ENCODE data around the gene C2CD4C. TPM values are rescaled to one million over a fixed set of nuclear protein-coding genes. Genes with fewer than 3 reads are reported as not detected.

Gene C2CD4C
- polyA plus RNA-seq, 3 donors = not detected

DNA sequence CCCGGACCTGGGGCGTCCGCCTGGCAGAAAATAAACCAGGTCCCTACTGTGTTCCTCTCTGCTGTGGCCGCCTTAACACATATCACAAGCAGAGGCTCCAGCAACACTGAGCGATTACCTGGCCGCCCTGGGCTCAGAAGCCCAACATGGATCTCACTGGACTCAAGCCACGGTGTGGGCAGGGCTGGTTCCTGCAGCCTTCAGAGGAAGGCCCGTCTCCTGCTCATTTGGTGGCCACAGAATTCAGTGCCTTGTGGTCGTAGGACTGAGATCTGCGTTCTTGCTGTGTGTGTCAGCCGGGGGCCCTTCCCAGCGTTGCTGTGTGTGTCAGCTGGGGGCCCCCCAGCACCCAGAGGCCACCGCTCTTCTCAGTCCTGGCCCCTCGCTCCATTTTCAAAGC is 30.2 kb downstream of the C2CD4C start:
- 90% methylated on average over 11 of the region's 14 CpGs for WGBS (ENCODE audit: insufficient coverage)
- H3K27ac Mint-ChIP-seq = no peak overlapping the region
- Histone ChIP-seq H3K27ac (ENCODE audit: low read depth in 1 of 2, low read length in 2 of 2) (no peak overlapping the region), H3K9me3 (replicated peaks in 1 of 2; ENCODE audit: control insufficient read depth in 1 of 2, insufficient read depth in 1 of 2, low read length in 2 of 2) (peaks cover 0 to 2% of the 10 kb centered on the region in 2 donors), H4K20me1 (ENCODE audit: insufficient read depth, low read length) (no peaks in the 10 kb centered on the region), H2AFZ (ENCODE audit: insufficient read depth, low read depth, low read length, poor library complexity, severe bottlenecking) (no peak overlapping the region), H3K4me2 (replicated peaks; ENCODE audit: extremely low read depth, low read length, poor library complexity, severe bottlenecking) (no peak overlapping the region), H3K9ac (ENCODE audit: insufficient read depth, low read length, poor library complexity, severe bottlenecking) (no peak overlapping the region), H3K36me3 (replicated peaks in 1 of 2; ENCODE audit: control insufficient read depth in 1 of 2, insufficient read depth in 2 of 2, low read length in 2 of 2) (no peaks in the 10 kb centered on the region), H3K4me1 (ENCODE audit: control insufficient read depth in 1 of 2, insufficient read depth in 2 of 2, low read length in 2 of 2) (no peaks in the 10 kb centered on the region), H3K27me3 (ENCODE audit: control insufficient read depth in 2 of 2, insufficient read depth in 2 of 2, low read length in 2 of 2) (peaks cover 0 to 13% of the 10 kb centered on the region in 2 donors), H3K4me3 (replicated peaks in 1 of 3; ENCODE audit: low read depth in 2 of 3, low read length in 3 of 3) (no peak overlapping the region), H3K79me2 (ENCODE audit: insufficient read depth, low read length) (no peaks in the 10 kb centered on the region)
- H3K27me3 Mint-ChIP-seq (ENCODE audit: low read depth in 3 of 3) = peaks cover 16 to 28% (median 20%) of the 10 kb centered on the region in 3 donors
- DNase-seq = no peak
- peaks cover 0 to 3% (median 0%) of the 10 kb centered on the region in 7 donors for H3K9me3 Mint-ChIP-seq
- no peaks in the 10 kb centered on the region for H3K4me1 Mint-ChIP-seq
- H3K4me3 Mint-ChIP-seq = no peak overlapping the region
- intact Hi-C loops (cut with micrococcal nuclease) = no loop called here
- H3K36me3 Mint-ChIP-seq = no peaks in the 10 kb centered on the region
- TF ChIP-seq, protein P1, sequence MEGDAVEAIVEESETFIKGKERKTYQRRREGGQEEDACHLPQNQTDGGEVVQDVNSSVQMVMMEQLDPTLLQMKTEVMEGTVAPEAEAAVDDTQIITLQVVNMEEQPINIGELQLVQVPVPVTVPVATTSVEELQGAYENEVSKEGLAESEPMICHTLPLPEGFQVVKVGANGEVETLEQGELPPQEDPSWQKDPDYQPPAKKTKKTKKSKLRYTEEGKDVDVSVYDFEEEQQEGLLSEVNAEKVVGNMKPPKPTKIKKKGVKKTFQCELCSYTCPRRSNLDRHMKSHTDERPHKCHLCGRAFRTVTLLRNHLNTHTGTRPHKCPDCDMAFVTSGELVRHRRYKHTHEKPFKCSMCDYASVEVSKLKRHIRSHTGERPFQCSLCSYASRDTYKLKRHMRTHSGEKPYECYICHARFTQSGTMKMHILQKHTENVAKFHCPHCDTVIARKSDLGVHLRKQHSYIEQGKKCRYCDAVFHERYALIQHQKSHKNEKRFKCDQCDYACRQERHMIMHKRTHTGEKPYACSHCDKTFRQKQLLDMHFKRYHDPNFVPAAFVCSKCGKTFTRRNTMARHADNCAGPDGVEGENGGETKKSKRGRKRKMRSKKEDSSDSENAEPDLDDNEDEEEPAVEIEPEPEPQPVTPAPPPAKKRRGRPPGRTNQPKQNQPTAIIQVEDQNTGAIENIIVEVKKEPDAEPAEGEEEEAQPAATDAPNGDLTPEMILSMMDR (IDR thresholded peaks at IDR 0.05) = no peak

DNA sequence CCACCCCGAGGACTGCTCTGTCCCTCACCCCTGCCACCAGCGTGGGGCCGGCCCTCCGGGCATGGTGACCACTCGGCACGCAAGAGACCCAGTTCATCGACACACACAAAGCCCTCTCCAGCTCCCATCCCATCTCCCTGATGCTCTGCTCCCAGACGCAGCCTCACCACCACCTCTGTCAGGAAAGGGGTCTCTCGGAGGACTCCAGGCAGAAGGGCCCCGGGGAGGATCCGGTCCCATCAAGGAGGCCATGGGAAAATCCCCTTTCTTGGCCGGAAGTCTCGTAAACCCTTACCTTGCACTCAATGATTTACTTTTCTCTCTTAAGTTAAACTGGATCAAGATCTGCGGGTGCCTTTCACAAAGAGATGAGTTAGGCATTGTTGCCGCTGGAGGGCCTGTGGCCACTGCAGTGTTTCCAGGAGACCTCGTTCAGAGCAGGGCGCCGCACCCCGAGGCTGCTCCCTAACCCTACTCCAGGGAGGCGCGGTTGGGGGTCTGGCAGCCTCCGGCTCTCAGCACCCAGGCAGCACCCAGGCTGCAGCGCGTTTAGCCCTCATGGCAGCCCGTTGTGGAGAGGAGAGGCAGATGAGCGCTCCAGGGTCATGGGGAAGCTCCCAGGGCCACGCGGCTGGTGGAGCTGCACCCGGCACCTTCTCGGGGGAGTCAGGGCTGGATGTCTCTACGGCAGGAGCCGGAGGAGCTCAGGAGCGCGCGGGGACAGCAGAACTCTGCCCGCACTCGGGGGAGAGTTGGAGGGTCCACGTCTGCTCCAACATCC is 31.0 kb downstream of the C2CD4C start:
- no peaks in the 10 kb centered on the region for H3K36me3 ChIP-seq (replicated peaks in 1 of 2; ENCODE audit: control insufficient read depth in 1 of 2, insufficient read depth in 2 of 2, low read length in 2 of 2)
- no peaks in the 10 kb centered on the region for H3K4me1 ChIP-seq (ENCODE audit: control insufficient read depth in 1 of 2, insufficient read depth in 2 of 2, low read length in 2 of 2)
- no peak overlapping the region for H3K4me2 ChIP-seq (replicated peaks; ENCODE audit: extremely low read depth, low read length, poor library complexity, severe bottlenecking)
- Mint-ChIP-seq H3K9me3 (peaks cover 0 to 1% (median 0%) of the 10 kb centered on the region in 7 donors), H3K4me1 (no peaks in the 10 kb centered on the region), H3K27ac (no peak overlapping the region), H3K27me3 (ENCODE audit: low read depth in 3 of 3) (peaks cover 9 to 27% (median 13%) of the 10 kb centered on the region in 3 donors), H3K36me3 (no peaks in the 10 kb centered on the region), H3K4me3 (no peak overlapping the region)
- H3K4me3 ChIP-seq (replicated peaks in 1 of 3; ENCODE audit: low read depth in 2 of 3, low read length in 3 of 3) = no peak overlapping the region
- no peak overlapping the region for H2AFZ ChIP-seq (ENCODE audit: insufficient read depth, low read depth, low read length, poor library complexity, severe bottlenecking)
- peaks cover 0 to 5% of the 10 kb centered on the region in 2 donors for H3K27me3 ChIP-seq (ENCODE audit: control insufficient read depth in 2 of 2, insufficient read depth in 2 of 2, low read length in 2 of 2)
- H3K27ac ChIP-seq (ENCODE audit: low read depth in 1 of 2, low read length in 2 of 2) = no peak overlapping the region
- no peaks in the 10 kb centered on the region for H3K9me3 ChIP-seq (replicated peaks in 1 of 2; ENCODE audit: control insufficient read depth in 1 of 2, insufficient read depth in 1 of 2, low read length in 2 of 2)
- H3K9ac ChIP-seq (ENCODE audit: insufficient read depth, low read length, poor library complexity, severe bottlenecking) = no peak overlapping the region
- WGBS (ENCODE audit: insufficient coverage) = 77% methylated on average over 32 of the region's 38 CpGs
- intact Hi-C loops (cut with micrococcal nuclease) = no loop called here
- TF ChIP-seq, protein P1 (IDR thresholded peaks at IDR 0.05) = no peak
- H3K79me2 ChIP-seq (ENCODE audit: insufficient read depth, low read length) = no peaks in the 10 kb centered on the region
- no peaks in the 10 kb centered on the region for H4K20me1 ChIP-seq (ENCODE audit: insufficient read depth, low read length)
- DNase-seq = no peak

Data from CD14-positive monocyte (primary cell).